DMS79 (cell line): ENCODE measurements around the gene PRODH.
"Not testable (repeated sequence)": the region's sequence is repeated elsewhere in the genome, so short reads cannot be mapped to it uniquely, and the experiment has no call there.

Experiments used
- DNase-seq: peaks from one replicate; lab custom pipeline; 2025; lab: John Stamatoyannopoulos, UW

The PRODH gene

GRCh38 chr22:18935889-18936529 is at the start of gene PRODH:
Gene PRODH (minus strand): TSS chr22:18936293. CDS start chr22:18936287, 6 bp downstream.
- DNase-seq, result no peak

- no peak for DNase-seq
These were observed 49.7 kb upstream of the PRODH start for GRCh38 chr22:18985780-18986179.

GRCh38 chr22:18984564-18984963 is 48.5 kb upstream of the PRODH start:
- DNase-seq, result no peak

- no peak for DNase-seq
These were observed 47.1 kb upstream of the PRODH start for GRCh38 chr22:18983120-18983651.

- no peak for DNase-seq
These were observed 44.7 kb upstream of the PRODH start for GRCh38 chr22:18980829-18981228.

- no peak for DNase-seq
These were observed 43.9 kb upstream of the PRODH start for GRCh38 chr22:18979957-18980356.

GRCh38 chr22:18978506-18978905 is 42.4 kb upstream of the PRODH start:
- no peak for DNase-seq

GRCh38 chr22:18977824-18978425 is 41.8 kb upstream of the PRODH start:
- DNase-seq, result no peak

- DNase-seq, result no peak
These were observed 40.2 kb upstream of the PRODH start for GRCh38 chr22:18976197-18976751.

- DNase-seq, result no peak
These were observed 39.5 kb upstream of the PRODH start for GRCh38 chr22:18975434-18976196.

- no peak for DNase-seq
These were observed 38.5 kb upstream of the PRODH start for GRCh38 chr22:18974477-18975180.

- DNase-seq, result no peak
These were observed 37.4 kb upstream of the PRODH start for GRCh38 chr22:18973264-18974031.

GRCh38 chr22:18972591-18972990 is 36.5 kb upstream of the PRODH start:
- not testable (repeated sequence) for DNase-seq

GRCh38 chr22:18972029-18972428 is 35.9 kb upstream of the PRODH start:
- not testable (repeated sequence) for DNase-seq

GRCh38 chr22:18971321-18971751 is 35.2 kb upstream of the PRODH start:
- no peak for DNase-seq

GRCh38 chr22:18970948-18971315 is 34.8 kb upstream of the PRODH start:
- no peak for DNase-seq

GRCh38 chr22:18970176-18970947 is 34.3 kb upstream of the PRODH start:
- no peak for DNase-seq

GRCh38 chr22:18969158-18969942 is 33.3 kb upstream of the PRODH start:
- DNase-seq, result not testable (repeated sequence)

GRCh38 chr22:18968011-18968749 is 32.1 kb upstream of the PRODH start:
- DNase-seq, result no peak
